Renal cortex interstitium (tissue), 15 donors: Measurements from ENCODE around the gene VSTM2B. TPM values are rescaled to one million over a fixed set of nuclear protein-coding genes. Genes with fewer than 3 reads are reported as not detected.
A peak's percentile ranks its signal among the peaks of the same experiment; 100 is the strongest.
"Not testable (repeated sequence)": the region's sequence is repeated elsewhere in the genome, so short reads cannot be mapped to it uniquely, and the experiment has no call there.

Experiments
- DNase-seq, 11 donors: peaks; one replicate each; pipeline ENCODE4 v3.0.0-alpha.2; 2013; ENCODE audit warnings: low read depth in 9 of 11, low spot score in 4 of 11; ENCODE audit errors: extremely low read depth in 1 of 11
- long read RNA-seq, 16 experiments: transcript quantifications; one replicate each; lab custom pipeline, GENCODE V29; 2026
- polyA plus RNA-seq, 3 donors: library from polyadenylated mRNA; unstranded; fragments of 120-200 nt; gene quantifications; one replicate each; pipeline ENCODE4 v1.2.1, GENCODE V29; 2013; ENCODE audit not compliant: insufficient read length in 3 of 3

Gene VSTM2B
- polyA plus RNA-seq = under 1 TPM; 0.42 to 0.64 (median 0.60) TPM
- long read RNA-seq, donor 1 = 0 reads
- long read RNA-seq, donor 2, partial matches to known transcripts = 0 of 1 reads
- long read RNA-seq, donor 2, other reads (novel, unspliced or antisense) = 0 of 1 reads
- long read RNA-seq, donor 3 = 0 reads
- long read RNA-seq, donor 4 = 0 reads
- long read RNA-seq, donor 5 = 0 reads
- long read RNA-seq, donor 6 = 0 reads
- long read RNA-seq, donor 7 = 0 reads
- long read RNA-seq, donor 8 = 0 reads
- long read RNA-seq, donor 9 = 0 reads
- long read RNA-seq, donor 10 = 0 reads
- long read RNA-seq, donor 11 = 0 reads
- long read RNA-seq, donor 12 = 0 reads
- long read RNA-seq, donor 13, partial matches to known transcripts = 0 of 1 reads
- long read RNA-seq, donor 13, other reads (novel, unspliced or antisense) = 0 of 1 reads
- long read RNA-seq, donor 14 = 0 reads
- long read RNA-seq, donor 15 = 0 reads
- long read RNA-seq, donor 16 = 0 reads

DNA sequence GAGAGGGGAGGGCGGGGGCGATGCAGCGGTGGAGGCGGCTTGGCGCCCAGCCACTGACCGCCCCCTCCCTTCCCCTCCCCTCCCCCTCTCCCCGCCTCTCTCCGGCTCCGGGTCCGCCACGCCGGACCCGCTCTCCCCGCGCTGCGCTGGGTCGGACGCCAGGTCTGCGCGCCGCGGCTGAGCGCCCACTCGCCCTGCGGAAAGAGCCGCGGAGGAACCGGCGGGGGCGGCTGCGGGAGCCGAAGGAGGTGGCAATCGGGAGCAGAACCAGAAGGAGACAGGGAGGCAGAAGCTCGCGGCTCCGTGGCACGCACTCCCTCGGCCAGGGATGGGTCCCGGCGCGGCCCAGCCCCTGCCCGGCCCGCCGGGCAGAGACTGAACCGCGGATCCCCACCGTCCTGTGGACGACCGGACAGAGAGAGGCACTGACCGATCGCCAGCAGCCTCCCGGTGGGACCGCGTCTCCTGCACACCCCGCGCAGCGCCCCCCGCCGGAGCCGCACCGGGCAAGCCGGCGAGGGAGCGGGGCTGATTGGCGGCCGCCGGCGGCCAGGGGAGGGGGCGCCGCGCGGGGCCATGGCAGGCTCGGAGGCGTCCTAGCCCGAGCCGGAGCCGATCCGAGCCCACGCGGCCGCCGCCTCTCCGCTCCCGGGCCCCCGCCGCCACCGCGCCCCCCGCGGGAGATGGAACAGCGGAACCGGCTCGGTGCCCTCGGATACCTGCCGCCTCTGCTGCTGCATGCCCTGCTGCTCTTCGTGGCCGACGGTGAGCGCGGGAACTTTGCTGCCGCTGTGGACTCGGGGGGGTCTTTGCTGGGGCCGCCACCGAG is at the start of gene VSTM2B:
Gene VSTM2B (plus strand): TSS at position 94 of the 829 bp plus-strand sequence. CDS start 590 bp downstream, at position 684.
- no peak for DNase-seq

- no peak for DNase-seq
Measured at GRCh38 chr19:29476528-29476927, 49.3 kb upstream of the VSTM2B start.

DNA sequence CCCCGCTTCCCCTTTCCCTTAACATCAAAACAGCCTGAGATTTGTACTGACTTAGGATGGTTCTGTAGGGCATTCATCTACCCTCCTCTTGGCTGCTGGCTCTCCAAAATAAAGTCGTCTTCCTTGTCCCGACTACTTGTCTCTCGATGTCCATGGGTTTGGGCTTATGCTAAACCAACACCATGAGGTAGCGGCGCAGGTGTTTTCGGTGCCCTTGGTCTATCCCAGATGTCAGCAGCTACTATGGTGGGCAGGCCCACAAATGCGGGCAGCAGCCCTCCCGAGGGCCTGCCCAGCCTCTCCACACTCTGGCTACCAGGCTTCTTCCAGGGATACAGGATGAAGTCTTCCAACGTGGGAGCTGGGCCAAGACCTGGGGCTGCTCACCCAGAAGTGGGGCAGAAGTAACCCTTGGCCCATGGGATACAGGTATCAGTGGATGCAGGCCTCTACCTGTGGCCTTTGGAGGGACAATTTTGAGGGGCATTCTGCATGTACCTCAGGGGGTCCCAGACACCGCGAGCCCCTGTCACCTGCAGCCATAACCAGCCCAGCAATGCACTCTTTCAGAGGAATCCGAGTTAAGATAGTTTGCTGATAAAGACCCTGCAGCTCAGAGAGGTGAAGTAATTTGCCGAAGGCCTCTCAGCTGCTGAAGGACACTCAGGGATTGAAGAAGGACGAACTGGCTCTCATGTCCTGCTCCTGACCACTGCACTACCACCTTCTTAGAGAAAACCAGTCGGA is 47.8 kb upstream of the VSTM2B start:
- no peak for DNase-seq

DNA sequence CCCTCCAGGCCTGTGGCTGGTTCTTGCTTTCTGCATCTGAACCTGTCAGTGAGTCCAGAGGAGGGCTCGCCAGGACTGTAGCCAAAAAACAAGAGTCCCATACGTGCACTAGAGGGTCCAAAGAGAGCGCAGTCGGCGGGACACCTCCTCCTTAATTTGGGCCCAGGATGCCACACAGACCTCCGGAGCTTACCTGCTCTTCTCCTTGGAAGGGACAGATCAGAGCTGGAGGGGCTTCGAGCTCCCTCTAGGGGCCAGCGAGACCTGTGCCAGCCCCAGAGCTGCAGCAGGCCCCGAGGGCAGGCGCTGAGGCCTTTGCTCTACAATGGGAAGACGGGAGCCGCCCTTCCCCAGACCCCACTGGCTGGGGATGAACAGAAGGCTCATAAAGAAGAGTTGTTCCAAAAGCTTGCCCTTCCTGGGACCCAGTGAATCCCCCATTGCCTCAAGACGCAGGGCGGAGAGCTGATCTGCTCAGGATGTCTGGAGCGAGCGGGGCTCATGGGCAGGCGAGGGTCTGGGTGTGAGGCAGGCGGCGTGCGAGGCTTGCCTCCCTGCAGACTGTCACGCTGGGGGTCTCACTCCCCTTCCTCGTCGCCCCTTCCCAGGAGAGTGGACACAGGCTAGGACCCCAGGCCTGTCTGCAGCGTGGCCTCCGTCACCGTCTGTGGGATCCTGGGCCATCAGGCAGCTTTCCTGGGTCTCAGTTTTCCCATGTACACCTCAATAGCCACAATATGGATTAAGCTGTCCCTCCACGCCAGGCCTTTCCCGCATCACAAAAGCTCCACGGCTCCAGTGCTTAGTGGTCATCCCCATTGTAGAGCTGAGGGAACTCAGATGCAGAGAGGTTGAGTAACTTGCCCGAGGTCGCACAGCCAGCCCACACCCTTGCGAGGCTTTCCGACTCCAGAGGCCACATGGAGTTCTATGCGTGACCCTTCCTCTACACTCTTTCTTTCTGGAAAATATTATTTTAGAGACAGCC is 46.9 kb upstream of the VSTM2B start:
- DNase-seq = peak in 5 of 11 donors; percentile 13 to 27 (median 20)

- DNase-seq = no peak
Measured at GRCh38 chr19:29479941-29480340, 45.9 kb upstream of the VSTM2B start.

- DNase-seq = no peak
Measured at GRCh38 chr19:29480507-29480906, 45.3 kb upstream of the VSTM2B start.

- DNase-seq = no peak
Measured at GRCh38 chr19:29482855-29483640, 42.7 kb upstream of the VSTM2B start.

GRCh38 chr19:29483641-29483920 is 42.2 kb upstream of the VSTM2B start:
- no peak for DNase-seq

DNA sequence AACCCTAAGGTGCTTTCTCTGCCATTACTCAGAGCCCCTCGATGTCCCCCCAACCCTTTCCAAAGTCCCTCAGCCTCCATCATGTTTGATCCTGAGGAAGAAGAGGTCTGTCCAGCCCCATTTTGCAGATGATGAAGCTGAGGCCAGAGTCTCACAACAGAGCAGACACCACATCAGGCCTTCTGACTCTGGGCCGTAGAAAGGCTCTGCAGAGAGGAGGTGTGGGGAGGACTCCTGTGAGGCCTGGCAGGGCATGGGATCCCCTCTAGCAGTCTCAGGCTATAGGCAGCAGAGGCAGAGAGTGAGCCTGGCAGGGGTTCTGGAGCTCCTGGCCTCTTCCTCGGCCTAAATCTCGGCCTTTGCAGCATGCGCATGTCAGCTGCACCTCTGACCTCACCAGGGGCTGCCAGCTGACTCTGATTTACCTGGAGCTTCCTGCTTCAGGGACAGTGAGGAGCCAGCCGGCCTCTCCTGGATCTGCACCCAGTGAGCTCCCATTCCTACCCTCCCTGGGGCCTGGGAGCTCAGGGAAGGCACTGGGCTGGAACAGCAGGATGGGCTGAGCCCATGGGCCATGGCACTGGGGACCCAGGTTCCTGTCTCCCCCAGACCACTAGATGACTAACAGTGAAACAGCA is 41.7 kb upstream of the VSTM2B start:
- DNase-seq = no peak

DNA sequence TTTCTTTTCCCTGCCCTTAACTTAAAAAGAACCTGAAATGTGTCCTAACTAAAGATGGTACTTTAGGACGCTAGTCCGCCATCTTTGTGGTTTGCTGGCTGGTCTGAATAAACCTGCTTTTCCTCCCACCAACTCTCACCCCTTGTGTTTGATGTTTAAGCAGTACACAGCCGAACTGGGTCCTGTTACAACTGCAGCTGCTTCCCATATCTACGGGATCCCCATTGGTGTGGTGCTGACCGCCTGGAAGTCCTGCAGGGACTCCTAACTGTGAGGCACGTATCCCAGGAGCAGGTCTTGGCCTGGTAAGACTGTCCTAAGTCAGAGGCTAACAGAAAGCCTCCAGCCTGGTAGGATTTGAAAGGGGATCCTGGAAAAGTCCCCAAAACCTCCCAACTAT is 40.9 kb upstream of the VSTM2B start:
- DNase-seq = no peak

GRCh38 chr19:29485293-29485692 is 40.5 kb upstream of the VSTM2B start:
- DNase-seq = no peak

GRCh38 chr19:29486961-29487360 is 38.8 kb upstream of the VSTM2B start:
- DNase-seq = not testable (repeated sequence)

GRCh38 chr19:29487432-29487831 is 38.4 kb upstream of the VSTM2B start:
- DNase-seq = no peak

DNA sequence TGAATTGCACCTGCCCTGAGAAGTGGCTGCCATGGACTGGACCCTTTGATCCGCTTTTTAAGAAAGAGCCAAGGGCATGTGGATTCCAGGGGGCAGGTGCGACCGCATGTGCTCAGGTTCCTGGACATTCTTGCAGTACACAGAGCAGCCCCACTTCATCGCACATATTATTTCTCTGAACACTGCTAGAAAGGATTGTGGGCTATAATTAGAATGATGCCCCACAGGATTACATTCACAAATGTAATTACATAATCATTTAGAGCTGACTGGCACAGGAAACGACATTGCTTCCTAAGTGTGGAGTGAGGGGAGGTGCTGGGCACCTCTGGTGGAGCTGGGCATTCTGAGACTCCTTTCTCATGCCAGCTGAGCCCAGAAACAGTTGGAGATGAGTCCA is 37.5 kb upstream of the VSTM2B start:
- DNase-seq = no peak

- DNase-seq = no peak
Measured at GRCh38 chr19:29489172-29489951, 36.4 kb upstream of the VSTM2B start.

- DNase-seq = no peak
Measured at GRCh38 chr19:29491491-29491890, 34.3 kb upstream of the VSTM2B start.
